HG03575 (cell line): Measurements from ENCODE around the gene RRP8.

Source experiments
- ATAC-seq: cut with Tn5 transposase; IDR thresholded peaks from one replicate; pipeline ENCODE4 v1.9.1; 2021; ENCODE audit not compliant: unreplicated experiment, insufficient number of reproducible peaks, low FRiP score; ENCODE audit errors: extremely low read depth

The RRP8 gene

GRCh38 chr11:6576471-6577373 lies 26.7 kb downstream of the RRP8 start:
- no peak for ATAC-seq

GRCh38 chr11:6574816-6575715 lies 28.4 kb downstream of the RRP8 start:
- no peak for ATAC-seq

GRCh38 chr11:6572215-6572614 lies 31.2 kb downstream of the RRP8 start:
- ATAC-seq, result no peak

DNA sequence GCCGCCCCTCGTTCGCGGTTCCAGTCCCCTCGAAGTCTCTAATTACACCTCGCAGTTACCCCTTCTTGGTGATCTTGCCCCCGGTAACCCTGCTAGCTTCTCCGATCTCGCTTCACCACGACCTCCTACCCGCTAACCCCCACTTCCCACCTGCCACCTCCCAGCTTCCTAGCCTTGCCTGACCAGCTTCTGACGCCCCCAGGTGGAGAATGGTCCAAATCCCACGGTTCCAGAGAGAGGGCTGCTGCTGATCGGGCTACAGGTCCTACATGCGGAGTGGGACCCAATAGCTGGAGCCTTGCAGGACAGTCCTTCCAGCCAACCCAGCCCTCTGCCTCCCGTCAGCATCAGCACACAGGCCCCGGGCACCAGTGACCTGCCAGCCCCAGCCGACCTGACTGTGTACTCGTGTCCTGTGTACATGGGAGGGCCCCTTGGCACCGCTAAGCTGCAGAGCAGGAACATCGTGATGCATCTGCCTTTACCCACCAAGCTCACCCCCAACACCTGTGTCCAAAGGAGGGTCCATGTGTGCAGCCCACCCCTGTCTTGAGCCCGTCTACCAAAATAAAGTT lies 31.9 kb downstream of the RRP8 start:
- ATAC-seq, result no peak

- ATAC-seq, result no peak
These were observed 32.6 kb downstream of the RRP8 start for GRCh38 chr11:6570691-6571427.

GRCh38 chr11:6569706-6570105 lies 33.7 kb downstream of the RRP8 start:
- no peak for ATAC-seq

GRCh38 chr11:6568191-6568918 lies 35.1 kb downstream of the RRP8 start:
- ATAC-seq, result no peak

DNA sequence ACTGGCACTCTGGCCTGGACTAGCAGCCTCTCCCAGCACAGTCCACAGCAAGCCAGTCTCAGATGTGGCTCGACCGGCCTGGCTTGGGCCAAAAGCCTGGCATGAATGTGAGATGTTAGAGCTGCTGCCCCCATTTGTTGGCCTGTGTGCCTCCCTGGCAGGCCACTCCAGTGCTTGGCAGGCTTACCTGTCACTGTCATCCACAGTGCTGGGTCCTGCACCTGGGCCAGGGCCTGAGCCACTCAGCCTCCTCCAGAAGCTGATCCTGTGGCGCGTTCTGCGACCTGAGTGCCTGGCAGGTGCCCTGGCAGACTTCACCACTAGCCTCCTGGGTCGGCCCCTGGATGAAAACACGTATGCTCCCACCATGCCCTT lies 36.1 kb downstream of the RRP8 start:
- ATAC-seq, result no peak

- ATAC-seq, result no peak
These were observed 36.6 kb downstream of the RRP8 start for GRCh38 chr11:6566704-6567370.

DNA sequence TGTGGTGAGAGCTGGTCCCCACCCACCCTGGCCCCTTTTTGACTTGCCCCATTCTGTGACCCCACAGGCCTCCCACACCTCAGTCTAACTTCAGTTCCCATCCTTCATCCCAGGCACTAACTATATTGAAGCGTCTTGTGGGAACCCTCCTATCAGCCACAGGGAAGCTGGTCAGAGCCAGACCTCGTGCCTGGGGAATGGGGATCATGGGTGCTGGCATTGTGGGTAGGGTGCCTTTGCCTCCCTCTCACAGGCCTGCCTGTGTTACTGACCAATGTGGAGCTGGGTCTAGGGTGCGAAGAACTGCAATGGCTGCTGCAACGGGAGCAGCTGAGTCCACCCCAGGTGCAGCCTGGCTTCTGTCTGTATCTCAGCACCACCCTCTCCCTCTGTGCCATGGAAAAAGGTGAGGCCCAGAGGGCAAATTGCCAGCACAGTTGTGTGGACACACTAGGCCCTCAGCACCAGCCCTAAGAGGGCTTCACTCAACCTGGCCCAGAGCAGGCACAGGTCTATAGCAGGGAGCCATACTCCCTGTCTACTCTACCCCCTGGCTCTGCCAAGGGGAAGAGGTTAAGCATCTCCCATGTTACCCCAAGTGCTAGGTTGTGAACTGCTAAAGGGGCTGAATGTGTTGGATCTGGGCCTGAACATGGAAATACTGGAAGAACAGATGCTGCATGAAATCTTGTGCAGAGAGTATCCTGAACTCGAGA lies 37.3 kb downstream of the RRP8 start:
- ATAC-seq, result no peak

DNA sequence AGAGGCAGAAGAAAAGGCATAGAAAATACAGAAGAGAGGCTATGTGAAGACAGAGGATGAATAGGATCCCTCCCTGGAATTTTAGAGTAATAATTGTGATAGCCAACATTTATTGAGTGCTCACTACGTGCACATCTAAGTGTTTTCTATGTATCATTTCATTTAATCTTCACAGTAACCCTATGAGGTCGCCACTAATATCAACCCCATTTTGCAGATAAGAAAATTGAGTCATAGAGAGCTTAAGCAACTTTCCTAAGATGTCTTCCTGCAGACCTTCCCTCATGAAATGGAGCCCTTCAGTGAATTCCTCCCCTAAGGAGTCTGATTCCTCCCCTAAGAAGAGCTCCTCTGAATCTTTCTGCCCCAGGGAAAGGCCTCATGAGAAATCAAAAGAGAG lies 38.1 kb downstream of the RRP8 start:
- ATAC-seq, result no peak

- no peak for ATAC-seq
These were observed 39.7 kb downstream of the RRP8 start for GRCh38 chr11:6563667-6564066.

DNA sequence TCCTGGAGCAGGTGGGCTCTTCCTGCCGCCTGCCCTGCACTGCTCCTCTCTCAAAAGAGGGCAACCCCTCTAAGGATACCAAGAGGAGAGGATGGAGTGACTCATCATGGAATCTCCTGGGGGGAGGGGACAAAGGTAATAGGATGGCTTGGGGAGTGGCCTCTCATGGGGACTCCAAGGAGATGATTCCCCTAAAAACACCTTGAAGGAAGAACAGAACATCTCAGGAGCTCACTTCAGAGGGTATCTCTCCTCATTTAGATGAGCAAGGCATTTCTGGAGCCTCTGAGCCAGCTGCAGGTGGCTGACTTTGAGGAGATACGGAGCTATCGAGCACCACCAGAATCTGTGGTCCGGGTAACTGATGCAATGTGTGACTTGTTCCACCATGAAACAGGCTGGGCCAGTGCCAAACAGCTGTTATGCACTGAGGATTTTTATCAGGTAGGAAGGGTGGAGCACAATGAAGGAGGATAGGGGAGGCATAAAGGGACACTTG lies 40.2 kb downstream of the RRP8 start:
- no peak for ATAC-seq

GRCh38 chr11:6561288-6561687 lies 42.1 kb downstream of the RRP8 start:
- no peak for ATAC-seq

DNA sequence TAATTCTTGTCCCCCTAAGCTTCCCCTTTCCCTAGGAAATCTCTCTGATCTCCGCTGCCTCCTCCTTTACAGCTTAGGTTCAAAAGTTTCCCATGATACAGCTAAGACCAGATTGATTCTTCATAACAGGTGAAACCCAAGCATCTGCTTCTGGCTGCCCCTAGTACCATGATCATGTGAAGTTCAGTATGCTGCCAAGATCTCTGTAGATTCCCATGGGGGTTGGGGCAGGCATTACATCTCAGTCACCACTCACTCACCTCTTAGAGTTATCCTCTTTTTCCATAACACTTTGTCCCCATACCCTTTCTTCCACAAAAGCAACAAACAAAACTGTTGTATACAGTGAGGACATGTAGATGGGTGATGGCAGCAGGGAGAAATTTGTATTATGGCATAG lies 44.0 kb downstream of the RRP8 start:
- no peak for ATAC-seq

DNA sequence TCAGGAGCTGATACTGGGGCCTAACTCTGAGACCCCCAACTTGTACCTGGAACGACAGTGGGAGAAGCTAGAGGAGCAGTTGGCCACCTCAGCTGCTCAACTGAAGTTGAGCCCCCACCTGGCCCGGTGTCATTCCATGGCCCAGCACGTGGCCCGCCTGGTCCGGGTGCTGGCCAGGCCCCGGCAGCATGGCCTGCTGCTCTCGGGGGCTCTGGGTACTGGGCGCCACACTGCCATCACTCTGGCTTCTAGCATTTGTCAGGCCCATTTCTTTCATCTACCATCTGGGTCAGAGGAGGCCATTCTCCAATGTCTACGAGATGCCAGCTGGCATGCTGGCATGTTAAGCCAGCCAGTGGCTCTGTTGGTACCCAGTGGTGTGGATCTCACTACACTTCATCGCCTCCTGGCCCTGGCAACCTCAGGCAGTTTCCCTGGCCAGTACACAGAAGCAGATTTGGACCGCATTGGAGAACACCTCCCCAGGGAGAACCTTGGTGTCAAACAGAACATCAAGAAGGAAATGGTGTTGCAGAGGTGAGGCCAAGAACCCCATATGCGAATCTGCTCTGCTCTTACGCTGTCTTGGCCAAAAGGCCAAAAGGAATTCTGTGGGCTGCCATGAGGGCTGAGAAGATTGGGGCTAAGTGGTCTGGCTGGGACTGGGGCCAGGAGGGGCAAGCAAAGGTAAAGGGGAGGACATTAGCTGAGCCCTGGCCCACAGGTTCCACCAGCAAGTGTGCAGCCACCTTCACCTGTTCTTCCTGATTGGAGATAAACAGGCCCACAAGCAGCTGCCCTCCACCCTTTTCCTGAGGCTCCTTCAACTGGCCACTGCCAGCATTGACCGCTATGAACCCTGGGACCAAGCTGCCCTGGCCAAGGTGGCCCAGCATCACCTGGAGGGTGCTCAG lies 45.4 kb downstream of the RRP8 start:
- ATAC-seq, result no peak
